Hepatic stellate cell (primary cell): ENCODE measurements around the gene HEXA.
A peak's percentile ranks its signal among the peaks of the same experiment; 100 is the strongest.
"Not testable (repeated sequence)": the region's sequence is repeated elsewhere in the genome, so short reads cannot be mapped to it uniquely, and the experiment has no call there.

ENCODE experiments used
- DNase-seq: peaks from one replicate; pipeline ENCODE4 v3.0.0; 2011; ENCODE audit warnings: low spot score

The HEXA gene

GRCh38 chr15:72375846-72376581 lies at the start of gene HEXA:
Gene HEXA (minus strand): TSS chr15:72376014. CDS start chr15:72375972, 42 bp downstream.
- peak; percentile 91 for DNase-seq

GRCh38 chr15:72423256-72423655 lies 47.4 kb upstream of the HEXA start:
- no peak for DNase-seq

- DNase-seq: no peak
These were observed 45.7 kb upstream of the HEXA start for GRCh38 chr15:72421484-72421883.

- no peak for DNase-seq
These were observed 44.8 kb upstream of the HEXA start for GRCh38 chr15:72420576-72420975.

GRCh38 chr15:72419768-72420167 lies 44.0 kb upstream of the HEXA start:
- not testable (repeated sequence) for DNase-seq

GRCh38 chr15:72415304-72415703 lies 39.5 kb upstream of the HEXA start:
- DNase-seq: no peak

- not testable (repeated sequence) for DNase-seq
These were observed 37.5 kb upstream of the HEXA start for GRCh38 chr15:72413337-72413736.

- no peak for DNase-seq
These were observed 35.7 kb upstream of the HEXA start for GRCh38 chr15:72411544-72411943.

GRCh38 chr15:72411111-72411510 lies 35.3 kb upstream of the HEXA start:
- DNase-seq: no peak

- DNase-seq: no peak
These were observed 31.1 kb upstream of the HEXA start for GRCh38 chr15:72406936-72407335.

GRCh38 chr15:72404841-72405240 lies 29.0 kb upstream of the HEXA start:
- no peak for DNase-seq

- no peak for DNase-seq
These were observed 28.5 kb upstream of the HEXA start for GRCh38 chr15:72404356-72404755.

GRCh38 chr15:72402726-72403125 lies 26.9 kb upstream of the HEXA start:
- DNase-seq: no peak

GRCh38 chr15:72398648-72399047 lies 22.8 kb upstream of the HEXA start:
- DNase-seq: no peak

GRCh38 chr15:72397796-72398588 lies 22.2 kb upstream of the HEXA start, which contains the start of gene TMEM202:
Gene TMEM202 (plus strand): TSS chr15:72398305. CDS start chr15:72398327, 22 bp downstream.
- DNase-seq: no peak

GRCh38 chr15:72396331-72396730 lies 20.5 kb upstream of the HEXA start:
- DNase-seq: not testable (repeated sequence)

GRCh38 chr15:72389231-72389630 lies 13.4 kb upstream of the HEXA start:
- DNase-seq: no peak

GRCh38 chr15:72387741-72388140 lies 11.9 kb upstream of the HEXA start:
- no peak for DNase-seq

GRCh38 chr15:72382146-72382545 lies 6.3 kb upstream of the HEXA start:
- no peak for DNase-seq

- no peak for DNase-seq
These were observed 4.9 kb upstream of the HEXA start for GRCh38 chr15:72380743-72381142.

GRCh38 chr15:72379856-72380430 lies 4.1 kb upstream of the HEXA start:
- DNase-seq: no peak

- not testable (repeated sequence) for DNase-seq
These were observed 3.3 kb upstream of the HEXA start for GRCh38 chr15:72379106-72379505.

GRCh38 chr15:72377331-72377730 lies 1.5 kb upstream of the HEXA start:
- DNase-seq: no peak
